Transverse colon (tissue), 4 donors: ENCODE data around the gene IL17F. TPM values are rescaled to one million over a fixed set of nuclear protein-coding genes. Genes with fewer than 3 reads are reported as not detected.

Experiments used
- DNase-seq: peaks from one replicate; pipeline ENCODE4 v3.0.0-alpha.2; 2019
- H3K27ac ChIP-seq, 4 donors: fragments of 200-600 bp; sonication (generic); 2 replicates each; pipeline ENCODE4 v1.5.1; 2016 to 2018; ENCODE audit warnings: inconsistent platforms in 4 of 4
- H3K27me3 ChIP-seq: fragments of 200-600 bp; sonication (generic); 2 replicates; pipeline ENCODE4 v1.5.1; 2017; ENCODE audit warnings: inconsistent platforms
- H3K36me3 ChIP-seq, 4 donors: fragments of 200-600 bp; sonication (generic); 2 replicates each; pipeline ENCODE4 v1.5.1; 2017 to 2019; ENCODE audit warnings: inconsistent platforms in 4 of 4
- H3K4me1 ChIP-seq, 4 donors: fragments of 200-600 bp; sonication (generic); 2 replicates each; pipeline ENCODE4 v1.5.1; 2017 to 2020; ENCODE audit warnings: inconsistent platforms in 4 of 4
- H3K4me3 ChIP-seq, 4 donors: fragments of 200-600 bp; sonication (generic); 1 replicate in 1 of 4; 2 replicates in 3 of 4; pipeline versions ENCODE4 v1.5.1 to v1.6.1; 2017 to 2019; ENCODE audit warnings: inconsistent platforms in 4 of 4
- H3K9me3 ChIP-seq, 2 donors: fragments of 200-600 bp; sonication (generic); 2 replicates each; pipeline ENCODE4 v1.5.1; 2017 to 2019; ENCODE audit warnings: inconsistent platforms in 2 of 2
- EP300 ChIP-seq: sonication (generic); formaldehyde crosslinking; IDR thresholded peaks from one replicate; pipeline ENCODE4 v1.6.1; 2017; ENCODE audit warnings: antibody characterized with exemption, low read depth
- POLR2A ChIP-seq: fragments of 450-650 bp; IDR thresholded peaks from one replicate; pipeline ENCODE4 v1.6.1; 2016; ENCODE audit warnings: antibody characterized with exemption, mild to moderate bottlenecking, moderate library complexity
- POLR2AphosphoS5 ChIP-seq, 3 donors: sonication (generic); formaldehyde crosslinking; IDR thresholded peaks; one replicate each; pipeline ENCODE4 v1.6.1; 2016; ENCODE audit warnings: antibody characterized with exemption in 3 of 3
- WGBS, 2 donors: methylation state at CpG; one replicate each; pipeline ENCODE4 v1.1.5; 2018; ENCODE audit warnings: low coverage in 1 of 2; 5-methylcytosine and 5-hydroxymethylcytosine counted together
- in situ Hi-C, 4 donors: fragments of 200-750 bp; cut with MboI; loops; one replicate each; pipeline versions ENCODE4 v1.15.0 to v1.15.1; 2017; ENCODE audit warnings: low sequenced_read_pairs in 3 of 4, low pct_ligation_motif_present in 1 of 4, low pct_unique_long_range_greater_than_20kb in 1 of 4
- intact Hi-C: fragments of 100-400 bp; cut with DNase I; formaldehyde crosslinking; loops from one replicate; pipeline ENCODE4 v1.15.1; 2023; ENCODE audit warnings: low total_unique reads
- total RNA-seq, 4 donors: library from RNA; depleted of rRNA; stranded (reverse); fragments of >200 nt; gene quantifications; one replicate each; pipeline ENCODE4 v1.1.0, GENCODE V29; 2016
- TF ChIP-seq, protein P1 (sequence below), 5 experiments: fragments of 200-600 bp in 3 of 5; fragments of 450-650 bp in 2 of 5; sonication (generic) in 3 of 5; IDR thresholded peaks; 1 replicate in 2 of 5; 2 replicates in 3 of 5; pipeline ENCODE4 v1.5.1; 2016 to 2017; ENCODE audit warnings: antibody characterized with exemption in 5 of 5, inconsistent platforms in 3 of 5, mild to moderate bottlenecking in 2 of 5, moderate library complexity in 1 of 5

The IL17F gene
- total RNA-seq: not detected

- 71 to 73% methylated on average over 5 of the region's 5 CpGs for WGBS, 2 donors
- no peak for DNase-seq
- Histone ChIP-seq H3K9me3 (no peaks in the 10 kb centered on the region), H3K4me3 (no peak within 1 kb of the TSS), H3K27me3 (no peaks in the 10 kb centered on the region), H3K4me1 (no peaks in the 10 kb centered on the region), H3K27ac (no peak within 1 kb of the TSS), H3K36me3 (no peaks in the 10 kb centered on the region)
- TF ChIP-seq POLR2AphosphoS5 (IDR thresholded peaks at IDR 0.05): no peak
- TF ChIP-seq POLR2A: no peak
- TF ChIP-seq EP300: no peak
- intact Hi-C loops: no loop called here
- in situ Hi-C loops: no loop called here
These were observed at the start of gene IL17F for GRCh38 chr6:52244400-52244799. Gene IL17F (minus strand): TSS chr6:52244500. CDS start chr6:52244429, 71 bp downstream.

DNA sequence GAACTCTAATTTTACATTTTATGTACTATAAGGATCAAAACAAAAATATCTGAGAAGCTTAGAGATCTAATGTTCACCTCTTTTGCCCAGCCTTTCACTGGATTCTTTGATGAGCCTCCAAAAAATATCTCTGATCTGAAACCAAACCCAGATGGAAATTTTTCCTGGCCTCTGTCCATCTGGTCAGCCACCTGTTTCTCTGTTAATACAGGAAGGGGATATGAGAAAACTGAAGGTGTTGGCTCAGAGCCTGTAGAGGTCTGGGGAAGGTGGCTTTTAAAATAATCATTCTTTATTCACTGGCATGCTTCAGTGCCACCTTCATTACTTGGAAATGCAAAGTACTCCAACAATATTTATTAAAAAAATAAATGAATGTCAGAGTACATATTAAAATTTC, 48.8 kb upstream of the IL17F start:
- H3K9me3 ChIP-seq: no peaks in the 10 kb centered on the region
- no peaks in the 10 kb centered on the region for H3K36me3 ChIP-seq
- TF ChIP-seq, protein P1, sequence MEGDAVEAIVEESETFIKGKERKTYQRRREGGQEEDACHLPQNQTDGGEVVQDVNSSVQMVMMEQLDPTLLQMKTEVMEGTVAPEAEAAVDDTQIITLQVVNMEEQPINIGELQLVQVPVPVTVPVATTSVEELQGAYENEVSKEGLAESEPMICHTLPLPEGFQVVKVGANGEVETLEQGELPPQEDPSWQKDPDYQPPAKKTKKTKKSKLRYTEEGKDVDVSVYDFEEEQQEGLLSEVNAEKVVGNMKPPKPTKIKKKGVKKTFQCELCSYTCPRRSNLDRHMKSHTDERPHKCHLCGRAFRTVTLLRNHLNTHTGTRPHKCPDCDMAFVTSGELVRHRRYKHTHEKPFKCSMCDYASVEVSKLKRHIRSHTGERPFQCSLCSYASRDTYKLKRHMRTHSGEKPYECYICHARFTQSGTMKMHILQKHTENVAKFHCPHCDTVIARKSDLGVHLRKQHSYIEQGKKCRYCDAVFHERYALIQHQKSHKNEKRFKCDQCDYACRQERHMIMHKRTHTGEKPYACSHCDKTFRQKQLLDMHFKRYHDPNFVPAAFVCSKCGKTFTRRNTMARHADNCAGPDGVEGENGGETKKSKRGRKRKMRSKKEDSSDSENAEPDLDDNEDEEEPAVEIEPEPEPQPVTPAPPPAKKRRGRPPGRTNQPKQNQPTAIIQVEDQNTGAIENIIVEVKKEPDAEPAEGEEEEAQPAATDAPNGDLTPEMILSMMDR (IDR thresholded peaks at IDR 0.05): no peak
- TF ChIP-seq EP300 (no peak), POLR2A (no peak), POLR2AphosphoS5 (IDR thresholded peaks at IDR 0.05) (no peak)
- H3K4me3 ChIP-seq: no peak overlapping the region
- no peaks in the 10 kb centered on the region for H3K27me3 ChIP-seq
- H3K4me1 ChIP-seq: no peaks in the 10 kb centered on the region
- H3K27ac ChIP-seq: no peak overlapping the region
- in situ Hi-C loops (loop anchor here (5.0 to 25.0 kb wide), 5 partner anchors 102 to 369 kb away; partner anchors contain the start of genes TMEM14A (in 2 of the 4), EFHC1 (in 1 of the 4) and TRAM2 (in 1 of the 4)), intact Hi-C loops (no loop called here)
- DNase-seq: no peak

DNA sequence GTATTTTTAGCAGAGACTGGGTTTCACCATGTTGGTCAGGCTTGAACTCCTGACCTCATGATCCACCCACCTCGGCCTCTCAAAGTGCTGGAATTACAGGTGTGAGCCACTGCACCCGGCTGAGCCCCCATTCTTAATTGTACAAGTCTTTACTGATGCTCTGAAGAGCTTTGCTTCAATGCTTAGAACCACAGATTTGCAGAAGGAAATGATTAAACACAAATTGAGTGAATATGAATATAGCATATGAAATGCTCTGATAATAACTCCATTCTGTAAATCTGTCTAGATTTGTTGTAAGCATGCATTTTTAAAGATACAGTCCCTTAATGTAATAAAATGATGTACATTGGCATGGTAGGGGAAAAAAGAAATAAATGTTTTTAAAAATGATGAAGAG, 44.5 kb upstream of the IL17F start:
- peaks cover 0 to 25% (median 11%) of the 10 kb centered on the region in 4 donors for H3K4me1 ChIP-seq
- no peak overlapping the region for H3K4me3 ChIP-seq
- no peak for DNase-seq
- no peaks in the 10 kb centered on the region for H3K27me3 ChIP-seq
- no peaks in the 10 kb centered on the region for H3K9me3 ChIP-seq
- TF ChIP-seq, protein P1 (IDR thresholded peaks at IDR 0.05): no peak
- TF ChIP-seq EP300: no peak
- no peak for TF ChIP-seq POLR2AphosphoS5 (IDR thresholded peaks at IDR 0.05)
- TF ChIP-seq POLR2A: no peak
- H3K36me3 ChIP-seq: no peaks in the 10 kb centered on the region
- WGBS, 2 donors: 89% methylated on average over 2 of the region's 2 CpGs; no CpG with 5 or more reads in 1 of the 2 donors
- in situ Hi-C loops (loop anchor here (5.0 to 25.0 kb wide), 5 partner anchors 113 to 378 kb away; partner anchors contain the start of genes TMEM14A (in 2 of the 4), EFHC1 (in 1 of the 4) and TRAM2 (in 1 of the 4)), intact Hi-C loops (loop anchor here (10.0 kb wide), 1 partner anchor 366 kb away; no protein-coding TSS in a partner anchor)
- no peak overlapping the region for H3K27ac ChIP-seq

DNA sequence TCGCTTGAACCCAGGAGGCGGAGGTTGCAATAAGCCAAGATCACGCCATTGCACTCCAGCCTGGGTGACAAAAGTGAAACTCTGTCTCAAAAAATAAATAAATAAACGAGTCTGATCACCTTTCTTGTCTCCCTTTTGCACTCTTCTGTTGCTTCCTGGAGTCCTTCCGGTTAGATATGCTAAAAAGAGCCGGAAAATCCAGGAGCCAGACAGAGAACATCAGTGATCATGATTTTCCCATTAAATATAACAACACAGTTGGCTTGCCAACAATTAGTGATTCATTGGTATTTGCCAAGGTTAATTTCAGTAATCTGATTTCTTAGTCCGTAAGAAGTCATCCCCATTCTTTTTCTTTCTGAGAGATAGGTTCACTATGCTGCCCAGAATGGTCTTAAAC, 43.9 kb upstream of the IL17F start:
- in situ Hi-C loops: loop anchor here (5.0 to 25.0 kb wide), 5 partner anchors 114 to 379 kb away; partner anchors contain the start of genes TMEM14A (in 2 of the 4), EFHC1 (in 1 of the 4) and TRAM2 (in 1 of the 4)
- Histone ChIP-seq H3K27ac (no peak overlapping the region), H3K9me3 (no peaks in the 10 kb centered on the region), H3K36me3 (no peaks in the 10 kb centered on the region), H3K27me3 (no peaks in the 10 kb centered on the region), H3K4me3 (no peak overlapping the region), H3K4me1 (peaks cover 5 to 31% (median 17%) of the 10 kb centered on the region in 4 donors)
- intact Hi-C loops: loop anchor here (10.0 kb wide), 1 partner anchor 367 kb away; no protein-coding TSS in a partner anchor
- TF ChIP-seq POLR2AphosphoS5 (IDR thresholded peaks at IDR 0.05): no peak
- TF ChIP-seq EP300: no peak
- no peak for TF ChIP-seq POLR2A
- TF ChIP-seq, protein P1 (IDR thresholded peaks at IDR 0.05): no peak
- WGBS, 2 donors: 86 to 91% methylated on average over 6 to 7 of the region's 7 CpGs
- DNase-seq: no peak
